NCI-H187 (cell line): Measurements from ENCODE around the gene C6orf141.

ENCODE experiments used
- DNase-seq, 2 experiments: peaks; one replicate each; lab custom pipeline; 2025; lab: John Stamatoyannopoulos, UW

The C6orf141 gene

DNA sequence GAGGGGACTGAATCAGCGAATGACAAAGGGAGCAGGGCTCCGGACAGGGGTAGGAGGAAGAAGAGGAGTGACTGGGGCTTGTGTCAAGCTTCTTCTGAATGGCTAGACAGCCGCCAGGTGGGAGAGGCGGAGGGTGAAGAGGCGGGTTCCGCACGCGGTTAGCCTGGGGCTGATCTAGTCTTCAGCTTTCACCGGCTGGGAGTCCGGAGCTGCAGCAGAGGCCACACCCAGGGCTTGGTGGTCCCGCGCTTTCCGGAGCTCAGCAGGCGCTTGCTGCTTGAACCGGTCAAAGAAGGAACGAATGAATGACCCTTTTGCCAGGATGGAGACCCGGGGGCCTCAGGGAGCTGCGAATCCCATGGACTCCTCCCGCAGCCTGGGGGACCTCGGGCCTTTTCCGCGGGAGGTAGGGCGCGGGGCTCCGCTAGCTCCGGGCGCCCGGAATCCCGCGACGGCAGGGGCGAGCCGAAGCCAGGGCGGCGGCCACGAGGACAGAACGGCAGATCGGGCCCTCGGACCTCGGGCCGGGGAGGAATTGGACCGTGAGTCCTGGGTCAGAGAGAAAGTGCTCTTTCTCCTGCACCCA is at the start of gene C6orf141:
Gene C6orf141 (plus strand): TSS at position 177 of the 586 bp plus-strand sequence. CDS start 125 bp downstream, at position 302.
- DNase-seq = no peak

- no peak for DNase-seq
These were observed 45.8 kb upstream of the C6orf141 start for GRCh38 chr6:49504666-49505065.

DNA sequence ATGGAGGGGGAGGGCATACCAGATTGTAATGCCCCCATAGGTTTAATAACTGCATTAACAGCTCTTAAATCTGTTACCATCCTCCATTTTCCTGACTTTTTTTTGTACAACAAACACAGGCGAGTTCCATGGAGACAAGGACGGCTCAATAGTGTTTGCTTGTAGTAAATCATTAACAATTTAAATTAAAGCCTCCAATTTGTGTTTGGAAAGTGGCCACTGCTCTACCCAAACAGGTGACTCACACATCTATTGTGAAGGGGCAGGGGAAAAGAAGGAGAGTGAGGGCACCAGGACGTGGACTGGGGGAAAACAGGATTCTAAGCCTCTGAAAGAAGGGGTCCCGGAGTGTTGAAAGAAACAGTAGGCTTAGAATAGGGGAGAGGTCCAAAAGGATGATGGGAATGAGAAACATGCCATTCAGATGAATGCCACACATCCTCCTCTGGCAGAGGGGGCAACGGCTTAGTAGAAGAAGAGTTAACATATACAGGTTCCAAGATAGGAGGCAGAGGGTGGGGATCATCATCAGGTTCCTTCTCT is 43.8 kb upstream of the C6orf141 start:
- DNase-seq = no peak

DNA sequence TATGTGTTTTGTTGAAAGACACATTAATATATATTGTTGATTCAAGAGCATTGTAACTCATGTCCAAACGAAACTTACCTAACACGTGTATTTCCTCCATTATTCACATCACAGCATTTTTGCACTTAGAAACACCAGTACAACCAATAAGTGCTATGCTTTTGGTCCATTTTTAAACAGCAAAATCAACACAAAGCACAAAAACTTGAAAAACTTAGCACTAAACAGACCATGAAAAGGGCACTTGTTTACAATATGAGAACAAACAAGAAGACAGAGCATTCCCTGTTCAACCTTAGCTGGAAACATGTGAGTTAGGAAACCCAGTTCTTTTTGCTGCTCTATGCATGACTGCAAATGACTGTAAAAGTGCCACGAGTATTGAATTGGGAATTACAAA is 41.1 kb upstream of the C6orf141 start:
- no peak for DNase-seq

- no peak for DNase-seq
These were observed 37.1 kb upstream of the C6orf141 start for GRCh38 chr6:49513153-49513989.

DNA sequence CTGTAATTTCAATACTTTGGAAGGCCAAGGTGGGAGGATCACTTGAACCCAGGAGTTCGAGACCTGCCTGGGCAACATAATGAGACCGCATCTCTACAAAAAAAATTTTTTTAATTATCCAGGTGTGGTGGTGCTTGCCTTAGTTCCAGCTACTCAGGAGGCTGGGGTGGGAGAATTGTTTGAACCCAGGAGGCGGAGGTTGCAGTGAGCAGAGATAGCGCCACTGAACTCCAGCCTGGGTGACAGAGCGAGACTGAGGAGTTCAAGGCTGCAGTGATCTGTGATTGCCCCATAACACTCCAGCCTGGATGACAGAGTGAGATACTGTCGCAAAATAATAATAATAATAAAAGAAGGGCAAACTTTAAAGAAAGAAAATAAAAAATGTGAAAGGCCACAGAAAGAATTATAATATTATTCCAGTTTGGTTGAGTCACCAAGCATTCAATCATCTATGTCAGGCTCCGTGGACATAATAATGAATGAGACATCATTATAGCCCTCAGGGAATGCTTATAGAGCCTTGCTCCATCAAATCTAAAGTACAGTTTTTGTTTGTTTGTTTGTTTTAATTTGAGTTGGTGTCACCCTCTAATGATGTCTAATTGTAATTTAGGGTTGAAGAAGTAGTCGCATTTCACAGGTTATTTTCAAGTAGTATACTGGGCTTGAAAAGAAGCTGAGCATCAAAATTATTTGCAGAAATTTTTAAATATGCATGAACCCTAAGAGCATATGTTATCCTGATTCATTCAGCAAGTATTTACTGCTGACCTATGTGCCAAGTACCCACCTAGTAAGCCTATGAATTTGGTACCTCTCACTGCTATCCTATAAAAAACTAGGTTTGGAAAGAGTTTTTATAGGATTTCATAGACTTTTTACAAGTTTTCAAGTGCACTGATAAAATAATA is 35.6 kb upstream of the C6orf141 start:
- no peak for DNase-seq

DNA sequence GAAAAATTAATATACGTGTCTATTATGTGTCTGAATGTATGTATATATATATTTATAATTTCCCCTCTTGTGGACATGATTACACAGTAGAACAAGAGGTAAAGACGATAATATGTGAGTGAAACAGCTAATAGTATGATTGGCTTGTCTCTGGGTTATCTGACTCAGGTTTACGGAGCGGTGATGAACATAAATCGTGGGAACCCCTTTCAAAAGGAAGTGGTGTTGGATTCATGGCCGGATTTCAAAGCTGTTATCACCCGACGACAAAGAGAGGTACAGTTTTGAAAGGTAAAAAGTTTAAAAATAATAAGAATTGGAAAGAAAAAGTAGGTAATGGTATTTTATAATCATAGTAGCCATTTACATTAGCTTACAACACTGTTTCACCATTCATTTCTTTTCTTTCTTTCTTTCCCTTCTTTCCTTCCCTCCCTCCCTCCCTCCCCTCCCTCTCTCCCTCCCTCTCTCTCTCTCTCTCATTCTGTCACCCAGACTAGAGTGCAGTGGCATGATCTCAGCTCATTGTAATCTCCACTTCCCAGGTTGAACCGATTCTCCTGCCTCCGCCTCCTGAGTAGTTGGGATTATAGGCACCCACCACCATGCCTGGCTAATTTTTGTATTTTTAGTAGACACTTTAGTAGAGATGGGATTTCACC is 34.9 kb upstream of the C6orf141 start:
- no peak for DNase-seq

DNA sequence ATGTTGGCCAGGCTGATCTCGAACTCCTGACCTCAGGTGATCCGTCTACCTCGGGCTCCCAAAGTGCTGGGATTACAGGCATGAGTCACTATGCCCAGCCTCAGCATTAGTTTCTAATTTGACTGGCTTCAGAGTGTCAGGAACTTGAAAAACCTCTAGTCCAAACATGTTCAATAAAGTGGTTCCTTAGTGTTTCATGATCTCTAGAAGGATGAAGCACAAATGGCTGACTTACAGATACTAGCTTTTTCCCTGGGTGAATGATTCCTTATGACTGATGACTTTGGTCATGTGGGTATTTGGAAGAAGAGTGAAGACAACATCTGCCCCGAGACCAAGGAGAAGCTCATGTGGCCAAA is 34.3 kb upstream of the C6orf141 start:
- no peak for DNase-seq

- DNase-seq = no peak
These were observed 32.5 kb upstream of the C6orf141 start for GRCh38 chr6:49517919-49518318.

DNA sequence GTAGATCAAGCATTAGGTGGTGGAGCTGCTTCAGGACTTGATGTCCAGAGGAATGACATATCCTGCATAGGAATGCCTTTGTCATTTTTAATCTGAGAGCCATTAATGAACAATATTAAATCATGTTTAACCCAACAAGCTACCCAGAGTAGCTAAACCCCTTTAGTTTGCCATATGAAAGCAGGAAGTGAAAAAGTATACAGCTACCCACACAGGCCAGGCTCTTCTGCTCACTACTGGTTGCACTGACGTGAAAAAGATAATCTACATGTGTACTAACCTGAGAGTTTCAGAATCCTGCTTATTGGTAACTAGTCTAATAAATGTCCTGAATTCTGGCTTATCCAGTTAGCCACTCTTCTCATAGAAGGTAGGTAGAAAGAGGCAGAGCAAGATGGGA is 30.8 kb upstream of the C6orf141 start:
- DNase-seq = no peak

- no peak for DNase-seq
These were observed 27.5 kb upstream of the C6orf141 start for GRCh38 chr6:49522710-49523593.

- no peak for DNase-seq
These were observed 26.6 kb upstream of the C6orf141 start for GRCh38 chr6:49523901-49524300.

GRCh38 chr6:49524541-49524940 is 25.9 kb upstream of the C6orf141 start:
- no peak for DNase-seq

- no peak for DNase-seq
These were observed 23.9 kb upstream of the C6orf141 start for GRCh38 chr6:49526598-49526997.

GRCh38 chr6:49527320-49527719 is 23.1 kb upstream of the C6orf141 start:
- no peak for DNase-seq

DNA sequence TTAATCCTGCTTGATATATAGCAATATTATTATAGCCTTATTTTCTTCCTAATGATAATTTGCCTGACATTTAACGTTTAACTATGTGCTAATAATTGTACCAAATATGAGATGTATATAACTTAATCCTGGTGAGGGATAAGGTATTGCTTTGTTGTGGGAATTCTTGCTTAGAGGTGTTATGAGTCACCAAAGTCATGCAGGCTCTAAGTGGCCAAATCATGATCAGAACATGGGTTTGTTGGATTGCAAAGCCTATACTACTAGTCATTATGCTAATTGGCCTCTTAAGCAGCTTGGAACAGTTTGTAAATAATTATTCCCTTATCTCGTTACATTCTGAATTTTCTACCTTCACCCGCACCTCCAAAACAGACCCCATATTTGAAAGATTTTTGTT is 21.9 kb upstream of the C6orf141 start:
- no peak for DNase-seq

DNA sequence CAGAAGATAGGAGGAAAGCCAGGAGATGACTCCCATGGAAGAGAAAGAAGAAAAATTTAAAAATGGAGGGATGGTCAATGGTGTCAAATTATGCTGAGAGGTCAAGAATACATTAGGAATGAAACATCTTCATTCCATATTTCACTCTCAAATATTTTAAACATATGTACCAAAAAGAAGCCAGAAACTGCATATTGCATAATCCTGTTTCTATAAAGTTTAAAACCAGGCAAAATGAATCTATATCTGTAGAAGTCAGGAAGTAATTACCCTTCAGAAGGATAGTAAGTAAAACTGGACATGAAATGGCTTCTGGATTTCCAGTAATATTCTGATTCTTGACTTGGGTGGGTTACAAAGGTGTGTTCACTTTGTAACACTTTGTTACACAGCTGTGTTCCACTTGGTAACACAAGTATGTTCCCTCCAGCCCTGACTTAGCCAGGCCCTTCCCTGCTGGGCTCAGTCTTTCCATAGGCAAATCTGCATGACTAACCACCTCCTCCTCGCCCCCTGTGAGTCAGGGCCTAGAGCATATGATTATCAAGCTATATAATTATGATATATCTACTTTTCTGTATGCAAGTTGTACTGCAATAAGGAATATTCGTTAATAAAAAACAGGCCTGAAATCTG is 20.2 kb upstream of the C6orf141 start:
- no peak for DNase-seq

DNA sequence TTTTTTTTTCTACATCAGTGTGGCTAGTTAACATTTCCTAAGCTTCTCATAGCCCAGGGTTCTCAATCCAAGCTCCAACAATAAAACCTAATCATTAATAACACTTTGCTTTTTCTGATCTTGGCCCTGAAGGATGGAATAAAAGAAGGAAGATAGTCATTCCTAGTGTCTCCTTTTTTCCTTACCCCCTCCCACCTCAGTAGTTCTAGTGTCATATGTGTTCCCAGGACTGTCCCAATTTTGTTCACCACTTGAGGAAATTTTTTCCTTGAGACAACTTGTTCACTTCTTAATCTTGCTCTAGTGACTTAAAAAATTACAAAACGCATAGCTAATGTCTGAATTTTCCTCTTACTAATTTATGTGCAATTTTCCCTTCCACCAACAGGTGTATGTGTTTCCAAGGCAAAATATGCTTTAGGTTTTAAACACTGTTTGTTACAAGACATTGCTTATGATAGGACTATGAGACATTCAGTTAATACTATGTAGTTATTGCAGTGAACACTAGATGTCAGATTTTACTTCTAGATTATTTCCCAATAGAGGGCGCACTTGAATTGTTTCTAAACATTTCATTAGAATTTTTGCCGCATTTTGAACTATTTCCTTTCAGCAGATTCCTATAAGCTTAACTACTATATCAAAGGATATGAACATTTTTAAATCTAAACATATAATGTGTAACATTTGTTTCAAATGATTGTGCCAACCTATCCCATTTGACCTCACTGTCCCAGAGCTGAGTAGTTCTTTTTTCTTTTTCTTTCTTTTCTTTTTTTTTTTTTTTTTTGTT is 18.5 kb upstream of the C6orf141 start:
- no peak for DNase-seq

DNA sequence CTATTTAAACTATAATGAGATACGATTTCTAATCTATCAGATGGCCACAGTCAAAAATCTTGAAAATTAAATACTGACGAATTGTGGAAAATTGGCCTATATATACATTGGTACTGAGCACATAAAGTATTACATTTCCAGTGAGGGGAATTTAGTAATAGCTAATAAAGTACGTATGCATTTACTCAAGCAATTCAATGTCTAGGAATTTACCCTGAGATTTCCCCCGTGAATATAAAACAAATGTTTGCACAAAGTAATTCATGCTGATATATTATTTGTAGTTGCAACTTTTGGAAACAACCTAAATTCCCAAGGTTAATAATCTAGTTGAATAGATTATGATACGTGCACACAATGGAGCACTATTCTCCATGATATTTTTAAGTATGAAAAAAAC is 14.7 kb upstream of the C6orf141 start:
- no peak for DNase-seq

DNA sequence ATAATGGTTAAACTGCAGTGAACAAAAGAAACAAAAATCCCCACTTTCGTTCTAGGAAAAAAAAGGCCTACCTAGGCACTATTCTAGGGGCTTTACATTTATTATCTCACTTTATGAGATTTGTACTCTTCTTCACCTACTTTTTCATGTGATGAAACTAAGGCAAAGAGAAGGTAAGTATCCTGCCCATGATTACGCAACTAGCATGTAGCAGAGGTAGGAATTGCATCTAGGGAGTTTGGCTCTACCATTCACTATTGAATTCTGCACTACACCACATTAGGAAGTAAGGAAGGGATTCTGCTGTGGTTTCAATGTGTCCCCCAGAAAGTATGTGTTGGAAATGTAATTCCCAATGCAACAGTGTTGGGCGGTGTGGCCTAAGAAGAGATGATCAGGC is 11.4 kb upstream of the C6orf141 start:
- DNase-seq = no peak
